ENCODE measurements around the gene ALLC. TPM values are rescaled to one million over a fixed set of nuclear protein-coding genes. Genes with fewer than 3 reads are reported as not detected.

The ALLC gene
- polyA plus RNA-seq, 1 of the 3 experiments (the other 2 are of a cell fraction): not detected

DNA sequence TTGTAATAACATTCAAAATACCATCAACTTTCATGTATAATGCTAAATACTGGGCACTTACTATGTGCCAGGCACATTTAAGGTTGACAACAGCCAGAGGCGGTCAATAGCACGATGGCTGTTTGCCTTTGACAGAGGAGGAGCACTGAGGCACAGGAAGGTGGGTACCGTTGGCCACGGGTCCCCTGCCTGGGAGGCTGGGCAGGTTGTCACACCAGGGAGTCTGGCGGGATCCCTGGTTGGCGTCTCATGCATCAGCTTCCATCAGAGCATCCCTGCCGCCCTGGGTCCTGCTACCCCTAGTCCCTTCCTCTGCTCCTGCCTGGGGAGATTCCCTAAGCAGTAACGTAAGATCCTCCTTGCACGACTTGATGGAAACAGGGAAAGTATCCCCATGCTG, 19.4 kb downstream of the ALLC start:
- H3K79me2 ChIP-seq (ENCODE audit: insufficient read depth): no peaks in the 10 kb centered on the region
- H3K9me2 ChIP-seq: no peaks in the 10 kb centered on the region
- CTCF ChIA-PET: interaction anchor here (2.7 kb wide), 1 partner anchor 15 kb away, joined by 9 read pairs; no protein-coding TSS in a partner anchor
- no peaks in the 10 kb centered on the region for H3F3A ChIP-seq (replicated peaks; ENCODE audit: insufficient read depth)
- H3K4me3 ChIP-seq (ENCODE audit: low read depth in 2 of 2, low read length in 1 of 2): no peak overlapping the region
- no peak overlapping the region for H3K4me2 ChIP-seq
- 43% methylated on average over 8 of the region's 9 CpGs for WGBS (ENCODE audit: low lambda C conversion rate)
- no peaks in the 10 kb centered on the region; the same call in 1 of the 2 replicates for H3K27me3 ChIP-seq (ENCODE audit: insufficient read depth)
- TF ChIP-seq RCOR1 (IDR thresholded peaks at IDR 0.05; ENCODE audit: low read length): no peak
- TF ChIP-seq, protein P1, sequence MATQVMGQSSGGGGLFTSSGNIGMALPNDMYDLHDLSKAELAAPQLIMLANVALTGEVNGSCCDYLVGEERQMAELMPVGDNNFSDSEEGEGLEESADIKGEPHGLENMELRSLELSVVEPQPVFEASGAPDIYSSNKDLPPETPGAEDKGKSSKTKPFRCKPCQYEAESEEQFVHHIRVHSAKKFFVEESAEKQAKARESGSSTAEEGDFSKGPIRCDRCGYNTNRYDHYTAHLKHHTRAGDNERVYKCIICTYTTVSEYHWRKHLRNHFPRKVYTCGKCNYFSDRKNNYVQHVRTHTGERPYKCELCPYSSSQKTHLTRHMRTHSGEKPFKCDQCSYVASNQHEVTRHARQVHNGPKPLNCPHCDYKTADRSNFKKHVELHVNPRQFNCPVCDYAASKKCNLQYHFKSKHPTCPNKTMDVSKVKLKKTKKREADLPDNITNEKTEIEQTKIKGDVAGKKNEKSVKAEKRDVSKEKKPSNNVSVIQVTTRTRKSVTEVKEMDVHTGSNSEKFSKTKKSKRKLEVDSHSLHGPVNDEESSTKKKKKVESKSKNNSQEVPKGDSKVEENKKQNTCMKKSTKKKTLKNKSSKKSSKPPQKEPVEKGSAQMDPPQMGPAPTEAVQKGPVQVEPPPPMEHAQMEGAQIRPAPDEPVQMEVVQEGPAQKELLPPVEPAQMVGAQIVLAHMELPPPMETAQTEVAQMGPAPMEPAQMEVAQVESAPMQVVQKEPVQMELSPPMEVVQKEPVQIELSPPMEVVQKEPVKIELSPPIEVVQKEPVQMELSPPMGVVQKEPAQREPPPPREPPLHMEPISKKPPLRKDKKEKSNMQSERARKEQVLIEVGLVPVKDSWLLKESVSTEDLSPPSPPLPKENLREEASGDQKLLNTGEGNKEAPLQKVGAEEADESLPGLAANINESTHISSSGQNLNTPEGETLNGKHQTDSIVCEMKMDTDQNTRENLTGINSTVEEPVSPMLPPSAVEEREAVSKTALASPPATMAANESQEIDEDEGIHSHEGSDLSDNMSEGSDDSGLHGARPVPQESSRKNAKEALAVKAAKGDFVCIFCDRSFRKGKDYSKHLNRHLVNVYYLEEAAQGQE (IDR thresholded peaks at IDR 0.05; ENCODE audit: low read depth, low read length): no peak
- TF ChIP-seq, protein P2, sequence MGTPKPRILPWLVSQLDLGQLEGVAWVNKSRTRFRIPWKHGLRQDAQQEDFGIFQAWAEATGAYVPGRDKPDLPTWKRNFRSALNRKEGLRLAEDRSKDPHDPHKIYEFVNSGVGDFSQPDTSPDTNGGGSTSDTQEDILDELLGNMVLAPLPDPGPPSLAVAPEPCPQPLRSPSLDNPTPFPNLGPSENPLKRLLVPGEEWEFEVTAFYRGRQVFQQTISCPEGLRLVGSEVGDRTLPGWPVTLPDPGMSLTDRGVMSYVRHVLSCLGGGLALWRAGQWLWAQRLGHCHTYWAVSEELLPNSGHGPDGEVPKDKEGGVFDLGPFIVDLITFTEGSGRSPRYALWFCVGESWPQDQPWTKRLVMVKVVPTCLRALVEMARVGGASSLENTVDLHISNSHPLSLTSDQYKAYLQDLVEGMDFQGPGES (IDR thresholded peaks at IDR 0.05; ENCODE audit: low read depth, low read length): no peak
- no peak for TF ChIP-seq FOXJ3 (CRISPR knock-in tag; IDR thresholded peaks at IDR 0.05)
- TF ChIP-seq, protein P3, sequence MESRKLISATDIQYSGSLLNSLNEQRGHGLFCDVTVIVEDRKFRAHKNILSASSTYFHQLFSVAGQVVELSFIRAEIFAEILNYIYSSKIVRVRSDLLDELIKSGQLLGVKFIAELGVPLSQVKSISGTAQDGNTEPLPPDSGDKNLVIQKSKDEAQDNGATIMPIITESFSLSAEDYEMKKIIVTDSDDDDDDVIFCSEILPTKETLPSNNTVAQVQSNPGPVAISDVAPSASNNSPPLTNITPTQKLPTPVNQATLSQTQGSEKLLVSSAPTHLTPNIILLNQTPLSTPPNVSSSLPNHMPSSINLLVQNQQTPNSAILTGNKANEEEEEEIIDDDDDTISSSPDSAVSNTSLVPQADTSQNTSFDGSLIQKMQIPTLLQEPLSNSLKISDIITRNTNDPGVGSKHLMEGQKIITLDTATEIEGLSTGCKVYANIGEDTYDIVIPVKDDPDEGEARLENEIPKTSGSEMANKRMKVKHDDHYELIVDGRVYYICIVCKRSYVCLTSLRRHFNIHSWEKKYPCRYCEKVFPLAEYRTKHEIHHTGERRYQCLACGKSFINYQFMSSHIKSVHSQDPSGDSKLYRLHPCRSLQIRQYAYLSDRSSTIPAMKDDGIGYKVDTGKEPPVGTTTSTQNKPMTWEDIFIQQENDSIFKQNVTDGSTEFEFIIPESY (IDR thresholded peaks at IDR 0.05; ENCODE audit: borderline replicate concordance, low read depth): no peak
- TF ChIP-seq, protein P4, sequence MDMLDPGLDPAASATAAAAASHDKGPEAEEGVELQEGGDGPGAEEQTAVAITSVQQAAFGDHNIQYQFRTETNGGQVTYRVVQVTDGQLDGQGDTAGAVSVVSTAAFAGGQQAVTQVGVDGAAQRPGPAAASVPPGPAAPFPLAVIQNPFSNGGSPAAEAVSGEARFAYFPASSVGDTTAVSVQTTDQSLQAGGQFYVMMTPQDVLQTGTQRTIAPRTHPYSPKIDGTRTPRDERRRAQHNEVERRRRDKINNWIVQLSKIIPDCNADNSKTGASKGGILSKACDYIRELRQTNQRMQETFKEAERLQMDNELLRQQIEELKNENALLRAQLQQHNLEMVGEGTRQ (IDR thresholded peaks at IDR 0.05; ENCODE audit: borderline replicate concordance, low read depth, low read length): no peak
- TF ChIP-seq RXRA (IDR thresholded peaks at IDR 0.05; ENCODE audit: borderline replicate concordance, low read depth): no peak
- no peak for TF ChIP-seq SMC3 (IDR thresholded peaks at IDR 0.05; ENCODE audit: low read depth, low read length)
- peaks cover 0 to 18% of the 10 kb centered on the region in 2 experiments; a peak in 1 of 4 replicates for H3K4me1 ChIP-seq (ENCODE audit: control insufficient read depth in 1 of 2, insufficient read depth in 2 of 2, low read depth in 1 of 2, low read length in 1 of 2)
- H3K36me3 ChIP-seq (replicated peaks in 1 of 2; ENCODE audit: control insufficient read depth in 1 of 2, insufficient read depth in 2 of 2, low read length in 1 of 2): no peaks in the 10 kb centered on the region
- DNase-seq: no peak
- H4K20me1 ChIP-seq (ENCODE audit: insufficient read depth): no peaks in the 10 kb centered on the region
- no peak overlapping the region for H3K9ac ChIP-seq
- H2AFZ ChIP-seq (ENCODE audit: low read depth): no peak overlapping the region
- H3K9me3 ChIP-seq: no peaks in the 10 kb centered on the region
- no peak overlapping the region for H3K27ac ChIP-seq (ENCODE audit: low read depth in 2 of 2, low read length in 1 of 2)
- POLR2A ChIA-PET: no interaction called here
